ENCODE measurements around the gene GRIP1.

The GRIP1 gene

GRCh38 chr12:66367015-66367667 lies 311.7 kb downstream of the GRIP1 start:
- no peak for DNase-seq (ENCODE audit: low read depth)
- no peak overlapping the region for H3K4me3 ChIP-seq (ENCODE audit: low read depth, low read length)
- TF ChIP-seq, protein P1, sequence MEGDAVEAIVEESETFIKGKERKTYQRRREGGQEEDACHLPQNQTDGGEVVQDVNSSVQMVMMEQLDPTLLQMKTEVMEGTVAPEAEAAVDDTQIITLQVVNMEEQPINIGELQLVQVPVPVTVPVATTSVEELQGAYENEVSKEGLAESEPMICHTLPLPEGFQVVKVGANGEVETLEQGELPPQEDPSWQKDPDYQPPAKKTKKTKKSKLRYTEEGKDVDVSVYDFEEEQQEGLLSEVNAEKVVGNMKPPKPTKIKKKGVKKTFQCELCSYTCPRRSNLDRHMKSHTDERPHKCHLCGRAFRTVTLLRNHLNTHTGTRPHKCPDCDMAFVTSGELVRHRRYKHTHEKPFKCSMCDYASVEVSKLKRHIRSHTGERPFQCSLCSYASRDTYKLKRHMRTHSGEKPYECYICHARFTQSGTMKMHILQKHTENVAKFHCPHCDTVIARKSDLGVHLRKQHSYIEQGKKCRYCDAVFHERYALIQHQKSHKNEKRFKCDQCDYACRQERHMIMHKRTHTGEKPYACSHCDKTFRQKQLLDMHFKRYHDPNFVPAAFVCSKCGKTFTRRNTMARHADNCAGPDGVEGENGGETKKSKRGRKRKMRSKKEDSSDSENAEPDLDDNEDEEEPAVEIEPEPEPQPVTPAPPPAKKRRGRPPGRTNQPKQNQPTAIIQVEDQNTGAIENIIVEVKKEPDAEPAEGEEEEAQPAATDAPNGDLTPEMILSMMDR (conservative IDR thresholded peaks at IDR 0.05; ENCODE audit: low read depth, low read length) = no peak

- TF ChIP-seq, protein P1 (conservative IDR thresholded peaks at IDR 0.05; ENCODE audit: low read depth, low read length) = no peak
- peak; percentile 68 for DNase-seq (ENCODE audit: low read depth)
- no peak overlapping the region for H3K4me3 ChIP-seq (ENCODE audit: low read depth, low read length)
These were observed 313.0 kb downstream of the GRIP1 start for GRCh38 chr12:66365718-66366490.

- no peak for DNase-seq (ENCODE audit: low read depth)
- TF ChIP-seq, protein P1 (conservative IDR thresholded peaks at IDR 0.05; ENCODE audit: low read depth, low read length) = no peak
These were observed 317.2 kb downstream of the GRIP1 start for GRCh38 chr12:66361703-66362102.

GRCh38 chr12:66359300-66359699 lies 319.6 kb downstream of the GRIP1 start:
- TF ChIP-seq, protein P1 (conservative IDR thresholded peaks at IDR 0.05; ENCODE audit: low read depth, low read length) = no peak
- H3K4me3 ChIP-seq (ENCODE audit: low read depth, low read length) = no peak overlapping the region
- DNase-seq (ENCODE audit: low read depth) = no peak

More at GRCh38 chr12:66361703-66362102, 317.2 kb downstream of the GRIP1 start:
- no peak overlapping the region for H3K4me3 ChIP-seq (ENCODE audit: low read depth, low read length)

DNA sequence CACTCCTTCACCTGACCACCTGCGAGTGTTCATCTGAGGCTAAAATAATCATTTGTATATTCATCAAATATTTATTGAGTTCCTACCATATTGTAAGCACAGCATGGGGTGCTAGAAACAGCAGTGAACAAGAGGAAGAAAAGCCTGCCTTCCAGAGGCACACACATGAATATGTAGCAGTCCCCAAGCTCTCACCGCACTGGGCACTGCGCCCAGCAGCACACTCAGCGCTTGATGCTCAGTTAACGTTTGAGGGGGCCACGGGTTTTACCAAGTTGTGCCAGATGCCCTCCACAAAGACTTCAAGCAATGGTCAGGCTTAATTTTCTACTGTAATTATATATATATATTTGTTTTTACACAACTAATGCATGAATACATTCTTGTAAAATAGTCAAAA lies 324.6 kb downstream of the GRIP1 start:
- no peak overlapping the region for H3K4me3 ChIP-seq (ENCODE audit: low read depth, low read length)
- TF ChIP-seq, protein P1 (conservative IDR thresholded peaks at IDR 0.05; ENCODE audit: low read depth, low read length) = no peak
- no peak for DNase-seq (ENCODE audit: low read depth)

DNA sequence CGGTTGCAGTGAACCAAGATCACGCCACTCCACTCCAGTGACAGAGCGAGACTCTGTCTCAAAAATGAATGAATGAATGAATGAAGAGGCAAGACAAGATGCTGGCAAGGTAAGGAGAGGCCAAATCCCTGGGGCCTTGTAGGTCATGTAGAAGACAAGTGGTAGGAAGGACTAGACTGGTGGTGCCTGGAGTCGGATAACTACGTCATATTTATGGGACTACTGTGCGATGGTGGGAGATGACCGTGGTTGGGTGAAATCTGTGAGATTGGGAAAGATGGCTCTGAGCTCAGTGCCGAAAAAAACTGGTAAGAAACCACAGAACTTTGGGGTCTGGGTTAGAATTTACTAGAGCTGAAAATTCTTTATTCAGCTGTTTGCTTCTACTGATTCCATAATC lies 326.0 kb downstream of the GRIP1 start:
- no peak for DNase-seq (ENCODE audit: low read depth)
- H3K4me3 ChIP-seq (ENCODE audit: low read depth, low read length) = no peak overlapping the region
- TF ChIP-seq, protein P1 (conservative IDR thresholded peaks at IDR 0.05; ENCODE audit: low read depth, low read length) = no peak
